HG03575 (cell line): ENCODE measurements around the gene SOHLH2.

Experiments used
- ATAC-seq: cut with Tn5 transposase; IDR thresholded peaks from one replicate; pipeline ENCODE4 v1.9.1; 2021; ENCODE audit not compliant: unreplicated experiment, insufficient number of reproducible peaks, low FRiP score; ENCODE audit errors: extremely low read depth

The SOHLH2 gene, protein sequence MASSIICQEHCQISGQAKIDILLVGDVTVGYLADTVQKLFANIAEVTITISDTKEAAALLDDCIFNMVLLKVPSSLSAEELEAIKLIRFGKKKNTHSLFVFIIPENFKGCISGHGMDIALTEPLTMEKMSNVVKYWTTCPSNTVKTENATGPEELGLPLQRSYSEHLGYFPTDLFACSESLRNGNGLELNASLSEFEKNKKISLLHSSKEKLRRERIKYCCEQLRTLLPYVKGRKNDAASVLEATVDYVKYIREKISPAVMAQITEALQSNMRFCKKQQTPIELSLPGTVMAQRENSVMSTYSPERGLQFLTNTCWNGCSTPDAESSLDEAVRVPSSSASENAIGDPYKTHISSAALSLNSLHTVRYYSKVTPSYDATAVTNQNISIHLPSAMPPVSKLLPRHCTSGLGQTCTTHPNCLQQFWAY

DNA sequence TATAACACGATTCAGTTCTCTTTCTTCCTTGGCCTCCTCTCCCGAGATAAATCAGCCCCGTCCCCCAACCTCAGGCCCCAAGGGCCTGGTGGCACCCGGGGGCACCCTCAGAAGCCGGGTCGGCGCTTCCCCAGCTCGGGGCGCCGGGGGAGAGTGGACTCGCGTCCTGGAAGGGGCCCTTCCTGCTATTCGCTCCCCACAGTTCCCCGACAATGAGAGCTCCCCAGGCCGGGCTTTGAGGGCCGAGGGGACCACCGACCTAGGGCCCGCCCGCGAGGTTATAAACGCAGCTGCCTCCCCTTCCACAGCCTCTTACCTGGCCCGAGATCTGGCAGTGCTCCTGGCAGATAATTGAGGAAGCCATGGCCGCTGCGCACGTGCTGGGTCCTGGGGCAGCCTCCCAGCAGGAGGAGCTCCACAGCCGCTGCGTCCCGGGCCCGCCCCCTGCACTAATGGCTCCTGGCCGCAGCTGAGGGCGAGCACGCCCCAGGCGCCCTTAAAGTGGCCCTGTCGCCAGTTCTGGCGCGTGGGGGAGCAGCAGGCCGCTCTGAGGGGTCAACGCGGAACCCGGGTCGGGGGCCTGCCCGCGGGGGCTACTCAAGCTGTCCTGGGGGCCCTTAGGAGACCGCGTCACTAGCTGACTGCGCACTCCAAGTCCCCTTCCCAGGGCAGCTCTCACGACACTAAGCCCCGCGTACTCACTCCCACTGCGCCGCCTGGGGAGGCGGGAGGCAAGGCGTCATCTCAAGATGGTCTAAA lies at the start of gene SOHLH2:
TSS of gene SOHLH2 (minus strand) at position 394 of the 759 bp plus-strand sequence. CDS start at position 364, 30 bp downstream.
- ATAC-seq: no peak

DNA sequence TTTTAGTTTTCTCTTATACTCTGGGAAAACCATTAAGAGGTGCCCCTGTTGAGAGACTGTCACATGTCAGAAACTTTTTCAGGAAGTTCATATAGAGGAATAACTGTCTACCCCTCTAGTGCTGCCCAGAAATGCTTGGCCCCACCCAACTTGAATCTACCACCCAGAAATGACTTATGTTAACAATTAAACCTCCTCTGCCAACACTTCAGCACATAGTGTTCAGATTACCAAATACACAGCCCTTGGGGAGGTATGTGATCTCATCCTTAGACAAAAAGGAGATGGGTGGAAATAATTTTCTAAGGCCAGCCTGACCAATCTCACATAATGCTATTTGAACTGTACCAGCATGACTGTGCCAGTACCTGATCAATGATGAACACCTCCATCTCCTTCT lies 47.6 kb upstream of the SOHLH2 start:
- no peak for ATAC-seq

DNA sequence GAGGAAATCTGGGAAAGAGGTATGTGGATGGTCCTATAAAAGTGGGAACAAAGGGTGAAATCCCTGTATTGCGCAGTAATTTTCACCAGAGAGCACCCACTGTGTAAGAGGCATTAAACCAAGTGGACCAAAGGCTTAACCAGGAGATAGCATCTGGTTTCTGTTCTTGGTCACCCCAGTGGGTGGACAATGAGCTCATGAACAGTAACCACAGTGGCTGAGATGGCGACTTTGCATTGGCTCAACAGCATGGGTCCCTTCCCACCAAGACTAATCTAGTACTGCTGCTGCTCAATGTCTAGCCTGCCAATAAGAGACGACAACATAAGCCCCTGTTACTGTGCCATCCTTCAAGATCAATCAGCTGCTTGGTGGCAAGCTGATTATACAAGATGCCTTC lies 46.7 kb upstream of the SOHLH2 start:
- ATAC-seq: no peak

DNA sequence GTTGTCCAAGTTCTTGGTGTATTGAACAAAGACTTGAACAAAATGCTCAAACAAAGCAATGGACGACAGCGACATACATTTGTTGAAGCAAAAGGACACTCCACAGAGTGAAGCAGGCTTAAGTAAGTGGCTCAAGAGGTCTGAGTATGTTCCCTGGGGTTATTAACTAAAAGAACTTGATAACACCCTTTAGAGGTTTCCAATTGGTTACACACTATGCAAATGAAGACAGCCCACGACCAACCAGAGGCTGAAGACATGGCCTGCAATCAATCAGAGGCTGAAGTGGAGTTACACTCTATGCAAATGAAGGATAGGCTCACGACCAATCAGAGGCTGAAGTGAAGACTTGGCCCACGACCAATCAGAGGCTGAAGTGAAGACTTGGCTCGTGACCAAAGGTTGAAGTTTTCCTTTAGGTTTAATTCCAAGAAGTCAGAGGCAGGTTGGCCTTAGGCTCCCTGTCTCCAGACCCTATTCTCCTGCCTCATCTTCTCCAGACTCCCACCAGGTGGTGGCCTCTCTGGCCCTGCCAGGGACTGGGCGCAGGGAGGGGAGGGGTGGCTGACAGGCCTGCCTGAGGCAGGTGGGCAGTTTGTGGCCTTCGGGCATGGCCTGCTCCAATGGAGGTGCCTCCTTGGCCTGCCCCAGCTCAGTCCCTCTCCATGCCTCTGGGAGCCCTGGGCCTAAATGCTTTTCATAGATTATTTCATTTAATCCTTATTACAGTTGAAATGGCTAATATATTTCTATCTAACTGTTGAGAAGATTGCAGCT lies 45.2 kb upstream of the SOHLH2 start:
- ATAC-seq: no peak

DNA sequence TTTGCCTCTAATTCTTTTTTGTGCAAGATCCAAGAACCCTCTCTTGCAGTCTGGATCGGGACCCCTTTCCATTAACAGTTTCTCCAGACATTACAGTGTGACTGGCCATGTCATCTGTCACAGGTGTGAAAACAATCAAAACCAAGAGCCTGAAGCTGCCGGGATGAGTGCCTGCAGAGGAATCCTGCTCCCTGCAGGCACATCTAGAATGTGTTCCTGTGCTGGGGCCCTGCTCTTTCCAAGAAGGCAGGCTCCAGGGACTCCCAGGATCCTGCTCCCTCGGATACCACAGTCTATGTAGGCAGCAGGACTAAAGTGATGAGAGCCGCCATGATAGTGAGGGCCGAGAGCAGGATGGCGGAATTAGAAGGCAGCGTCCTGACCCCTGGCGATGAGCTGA lies 44.5 kb upstream of the SOHLH2 start:
- ATAC-seq: no peak

DNA sequence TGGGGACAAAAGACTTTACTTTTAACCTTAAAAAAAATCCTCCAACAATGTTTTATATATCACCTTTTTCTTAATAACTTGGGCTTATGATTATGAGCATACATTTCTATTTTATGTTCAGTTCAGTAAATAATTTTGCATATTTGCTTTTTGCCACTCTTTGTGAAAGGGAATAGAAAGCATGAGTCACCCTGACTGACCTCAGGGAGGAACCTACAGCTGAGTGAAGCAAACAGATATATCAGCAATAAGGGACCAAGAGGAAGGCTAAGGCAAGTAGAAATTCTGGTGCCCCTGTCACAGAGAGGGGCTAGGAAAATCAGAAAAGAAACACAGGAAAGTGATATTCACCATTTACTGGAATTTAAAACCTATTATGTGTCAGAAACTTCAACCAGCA lies 37.2 kb upstream of the SOHLH2 start:
- no peak for ATAC-seq

DNA sequence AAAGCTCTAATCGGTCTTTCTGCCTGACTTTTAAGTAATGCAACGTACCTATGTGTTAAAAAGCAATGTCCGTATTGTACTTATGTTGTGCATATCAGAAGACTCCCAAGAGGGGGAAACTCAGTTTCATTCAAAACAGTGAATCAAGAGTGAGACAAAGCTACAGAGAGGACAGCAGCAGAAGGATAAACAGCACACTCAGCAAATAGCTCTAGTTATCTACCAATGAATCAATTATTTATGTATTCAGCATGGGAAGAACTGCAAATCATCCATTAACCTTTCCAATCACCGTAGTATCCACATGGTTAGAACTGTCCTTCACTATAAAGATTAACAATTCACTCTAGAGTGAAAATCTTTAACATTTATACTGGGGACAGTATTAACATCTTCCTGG lies 36.7 kb upstream of the SOHLH2 start:
- no peak for ATAC-seq

DNA sequence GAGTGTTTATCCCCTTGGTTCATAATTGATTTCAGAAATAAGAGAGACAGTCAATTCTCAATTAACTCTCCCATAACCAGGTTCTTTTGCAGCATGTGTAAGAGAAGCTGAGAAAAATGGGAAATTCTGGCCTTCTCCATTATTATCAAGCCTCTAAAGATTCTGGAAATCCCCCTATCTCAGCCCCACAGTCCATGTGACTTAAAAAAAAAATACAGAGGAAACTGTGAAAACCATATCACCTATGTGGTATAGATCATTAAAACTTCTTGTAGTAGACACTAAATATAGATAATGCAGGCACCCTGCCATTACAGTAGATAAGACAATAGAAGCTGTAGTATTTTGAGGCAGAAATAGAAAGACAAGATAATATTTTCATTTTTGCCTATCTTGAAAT lies 34.3 kb upstream of the SOHLH2 start:
- ATAC-seq: no peak

DNA sequence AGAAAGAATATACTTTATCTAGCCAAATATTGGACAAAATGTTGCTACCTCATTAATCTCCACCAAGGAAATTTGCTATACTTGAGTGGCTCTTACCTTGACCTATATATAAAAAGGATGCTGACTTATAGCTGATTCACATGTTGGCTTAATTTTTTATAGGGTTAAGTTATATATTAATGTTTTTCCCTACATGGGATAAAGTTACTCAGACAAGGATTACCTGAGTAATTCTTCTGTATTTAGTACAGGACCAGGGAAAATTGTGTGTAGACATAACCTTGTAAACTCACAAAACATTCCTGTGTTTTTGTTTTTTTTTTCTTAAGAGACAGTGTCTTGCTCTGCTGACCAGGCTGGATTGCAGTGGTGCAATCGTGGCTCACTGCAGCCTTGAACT lies 30.6 kb upstream of the SOHLH2 start:
- ATAC-seq: no peak

DNA sequence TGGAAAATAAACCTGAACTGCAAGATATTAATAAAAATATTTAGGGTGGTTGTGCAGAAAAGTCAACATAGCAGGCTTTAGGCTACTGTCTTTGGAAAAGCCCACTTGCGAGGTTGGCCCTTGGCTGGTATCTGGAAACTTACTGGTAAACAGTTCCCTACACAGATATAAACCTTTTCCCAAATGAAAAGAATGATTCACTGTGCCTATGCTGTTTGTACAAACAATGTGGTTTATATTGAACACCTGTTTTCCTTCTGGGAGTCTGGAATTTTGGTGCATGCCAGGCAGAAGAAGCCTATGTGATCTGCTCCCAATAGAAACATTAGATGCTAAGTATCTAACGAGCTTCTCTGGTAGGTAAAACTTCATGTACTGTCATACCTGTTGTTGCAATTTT lies 29.7 kb upstream of the SOHLH2 start:
- ATAC-seq: no peak

DNA sequence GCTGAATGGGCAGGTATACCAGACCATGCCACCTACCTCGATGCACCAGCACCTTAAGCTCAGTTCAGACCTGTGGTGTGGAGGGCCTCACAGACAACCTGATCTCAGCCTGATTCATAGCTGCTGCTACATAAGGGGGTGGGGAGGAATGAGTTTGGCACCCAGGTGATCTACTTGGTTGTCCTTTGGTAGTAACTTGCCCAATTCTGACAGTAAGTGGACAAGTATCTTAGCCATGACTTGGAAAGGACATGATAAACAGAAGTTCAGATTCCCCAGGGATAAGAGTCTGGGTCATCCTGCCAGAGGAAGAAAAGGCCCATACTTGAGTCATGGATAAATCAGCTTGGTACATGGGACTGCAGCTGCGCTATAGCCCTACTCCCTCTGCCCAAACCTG lies 28.4 kb upstream of the SOHLH2 start:
- ATAC-seq: no peak

DNA sequence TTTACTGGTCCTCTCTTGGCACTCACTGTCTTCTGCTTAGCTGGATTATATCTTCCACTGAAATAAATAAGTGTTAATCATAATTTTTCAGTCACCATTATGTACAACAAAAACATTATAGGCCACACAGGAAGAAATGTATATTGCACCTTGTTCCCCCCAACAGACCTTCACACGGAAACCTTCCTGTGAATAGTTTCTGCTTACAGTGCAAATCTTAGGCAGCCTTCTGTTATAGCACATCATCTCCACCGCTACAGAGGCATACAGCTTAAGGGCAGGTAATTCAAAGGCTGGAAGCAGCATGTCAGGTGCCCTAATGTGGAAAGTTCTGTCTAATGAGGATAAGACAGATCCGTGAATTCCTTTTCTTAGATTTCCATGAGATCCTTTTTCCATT lies 16.9 kb upstream of the SOHLH2 start:
- ATAC-seq: no peak

DNA sequence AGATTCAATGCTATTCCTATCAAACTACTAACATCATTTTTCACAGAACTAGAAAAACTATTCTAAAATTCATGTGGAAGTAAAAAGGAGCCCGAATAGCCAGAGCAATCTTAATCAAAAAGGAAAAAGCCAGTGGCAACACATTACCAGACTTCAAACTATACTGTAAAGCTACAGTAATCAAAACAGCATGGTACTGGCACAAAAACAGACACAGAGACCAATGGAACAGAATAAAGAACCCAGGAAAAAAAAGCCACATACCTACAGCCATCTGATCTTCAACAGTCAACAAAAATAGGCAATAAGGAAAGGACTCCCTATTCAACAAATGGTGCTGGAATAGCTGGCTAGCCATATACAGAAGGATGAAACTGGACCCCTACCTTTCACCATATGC lies 10.4 kb upstream of the SOHLH2 start:
- no peak for ATAC-seq

DNA sequence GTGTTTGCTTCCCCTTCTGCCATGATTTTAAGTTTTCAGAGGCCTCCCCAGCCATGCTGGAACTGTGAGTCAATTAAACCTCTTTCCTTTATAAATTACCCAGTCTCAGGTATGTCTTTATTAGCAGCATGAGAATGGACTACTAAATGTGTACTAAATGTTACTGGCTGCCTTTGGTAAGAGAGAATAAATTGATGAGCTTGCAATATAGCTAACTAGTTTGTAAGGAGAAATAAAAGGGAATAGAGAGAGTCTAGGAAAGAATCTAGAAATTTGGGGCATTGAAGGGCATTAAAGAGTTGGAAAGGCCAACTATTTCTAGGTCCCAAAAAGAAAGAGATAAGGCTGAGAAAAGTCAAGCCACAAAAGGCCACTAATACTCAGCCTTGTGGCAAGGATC lies 5.5 kb upstream of the SOHLH2 start:
- no peak for ATAC-seq

DNA sequence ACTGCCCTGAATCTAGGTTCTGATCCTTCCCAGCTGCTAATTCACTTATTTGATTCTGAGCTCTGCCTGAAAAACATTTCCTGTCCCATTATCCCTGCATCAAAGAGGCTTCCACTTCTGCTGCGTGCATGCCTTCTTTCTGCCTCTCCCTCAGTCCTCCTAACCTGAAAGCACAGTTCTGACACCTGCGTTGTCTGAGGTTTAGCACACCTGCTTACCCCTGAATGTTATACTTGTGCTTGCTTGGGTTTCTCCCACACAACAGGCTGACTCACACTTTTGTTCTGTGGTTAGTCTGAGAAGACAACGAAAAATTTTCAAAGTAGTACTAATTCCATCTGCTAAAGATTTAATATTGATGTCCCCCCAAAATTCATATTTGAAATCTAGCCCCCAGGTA lies 3.1 kb upstream of the SOHLH2 start:
- ATAC-seq: no peak

DNA sequence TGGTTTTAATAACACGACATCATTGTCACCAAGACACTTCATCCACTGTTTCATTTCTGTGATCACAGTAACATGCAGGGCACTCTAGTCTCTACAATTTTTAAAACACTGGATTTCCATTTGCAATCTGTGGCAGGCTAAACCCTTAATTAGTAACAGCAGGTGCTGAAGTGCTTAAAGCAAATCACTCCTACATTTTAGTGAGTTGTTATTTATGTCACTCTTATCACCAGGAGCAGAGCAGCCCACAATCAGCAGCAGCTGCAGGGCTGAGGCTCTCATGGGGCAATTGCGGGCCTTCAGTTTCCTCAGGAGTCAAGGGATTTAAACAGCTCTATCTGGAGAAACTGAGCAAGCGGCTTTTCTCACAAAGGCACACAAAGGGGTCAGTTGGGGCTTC lies 1.6 kb downstream of the SOHLH2 start:
- ATAC-seq: no peak

DNA sequence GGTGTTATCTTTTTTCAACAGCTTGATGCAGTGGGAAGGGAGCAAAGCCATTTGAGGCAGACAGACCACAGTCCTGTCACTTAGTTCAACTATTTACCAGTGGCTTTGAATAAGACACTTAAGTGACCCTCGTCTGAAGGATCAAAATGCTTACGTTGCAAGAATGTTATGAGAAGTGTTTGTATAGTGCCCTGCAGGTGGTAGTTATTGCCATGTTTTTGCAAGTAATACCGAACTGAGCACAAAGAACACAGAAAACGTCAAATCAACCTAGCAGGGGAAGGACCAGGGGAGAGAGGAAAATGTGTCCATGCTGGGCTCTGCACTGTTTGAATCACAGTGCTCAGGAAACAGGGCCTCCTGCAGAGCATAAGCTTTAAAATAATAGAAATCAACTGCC lies 2.8 kb downstream of the SOHLH2 start:
- no peak for ATAC-seq

DNA sequence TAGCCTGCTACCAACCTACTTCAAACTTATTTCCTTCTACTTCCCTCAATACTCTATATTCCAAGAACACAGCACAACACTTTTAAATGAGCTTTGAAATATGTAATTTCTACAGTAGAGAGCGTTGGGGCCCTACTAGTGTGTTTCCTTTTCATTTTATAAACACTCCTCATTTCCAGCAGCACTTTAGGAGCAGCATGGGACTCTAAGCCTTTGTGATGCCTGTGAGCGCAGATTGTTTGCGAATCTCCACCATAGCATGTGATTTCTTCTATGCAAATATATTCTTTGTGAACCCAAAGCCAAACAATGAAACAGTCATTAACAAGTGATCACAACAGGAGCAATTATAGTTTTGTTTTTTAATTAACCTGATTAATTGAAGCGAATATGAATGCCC lies 3.6 kb downstream of the SOHLH2 start:
- no peak for ATAC-seq

DNA sequence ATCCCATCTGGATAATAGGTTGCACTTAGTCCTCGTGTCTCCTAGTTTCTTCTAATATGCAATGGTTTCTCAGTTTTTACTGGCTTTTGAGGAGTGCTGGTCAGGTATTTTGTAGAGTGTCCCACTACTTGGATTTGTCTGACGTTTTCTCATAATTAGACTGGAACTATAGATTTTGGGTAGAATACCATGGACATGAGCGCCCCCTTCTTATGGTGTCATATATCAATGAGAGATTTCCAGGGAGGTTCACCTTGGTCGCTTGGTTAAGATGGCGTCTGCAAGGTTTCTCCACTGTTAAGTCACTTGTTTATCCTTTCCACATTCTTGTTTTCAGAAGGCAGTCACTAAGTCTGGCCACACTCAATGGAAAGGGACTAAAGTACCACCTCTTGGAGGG lies 6.7 kb downstream of the SOHLH2 start:
- no peak for ATAC-seq
